Measurements from ENCODE around the gene SMARCC1.

DNA sequence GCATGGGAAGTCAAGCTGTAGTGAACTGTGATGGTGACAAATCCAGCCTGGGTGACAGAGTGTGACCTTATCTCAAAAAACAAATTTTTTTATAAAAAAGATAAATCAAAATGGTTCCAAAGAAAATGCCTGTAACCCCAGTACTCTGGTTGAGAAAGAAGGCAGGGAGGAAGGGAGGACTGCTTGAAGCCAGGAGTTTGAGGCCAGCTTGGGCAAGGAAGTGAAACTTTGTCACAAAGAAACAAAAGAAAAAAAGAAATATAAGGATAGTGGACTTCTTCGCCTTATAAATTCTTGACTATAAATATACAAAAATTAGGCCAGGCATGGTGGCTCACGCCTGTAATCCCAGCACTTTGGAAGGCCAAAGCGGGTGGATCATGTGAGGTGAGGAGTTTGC lies 34.1 kb downstream of the SMARCC1 start:
- TF ChIP-seq SUZ12 (IDR thresholded peaks at IDR 0.05; ENCODE audit: extremely low read depth, insufficient read depth, insufficient read length) = no peak
- TF ChIP-seq ZNF274 (IDR thresholded peaks at IDR 0.05; ENCODE audit: low read depth, low read length) = no peak
- no peak for TF ChIP-seq YY1 (IDR thresholded peaks at IDR 0.05; ENCODE audit: insufficient read depth, insufficient read length)

Measured in NT2/D1 (cell line).